Gastroesophageal sphincter (tissue), 3 donors: ENCODE results near the gene MYH10.

ENCODE experiments used
- CTCF ChIP-seq, 4 experiments: fragments of 200-600 bp in 2 of 4; fragments of 450-650 bp in 2 of 4; sonication (generic) in 1 of 4; IDR thresholded peaks; one replicate each; pipeline ENCODE4 v1.5.1; 2017 to 2019; ENCODE audit warnings: antibody characterized with exemption in 4 of 4, mild to moderate bottlenecking in 2 of 4, moderate library complexity in 2 of 4
- EP300 ChIP-seq: sonication (generic); formaldehyde crosslinking; IDR thresholded peaks from one replicate; pipeline ENCODE4 v1.6.1; 2017; ENCODE audit warnings: antibody characterized with exemption, mild to moderate bottlenecking
- POLR2A ChIP-seq, 2 donors: fragments of 450-650 bp; IDR thresholded peaks; one replicate each; pipeline ENCODE4 v1.6.1; 2017; ENCODE audit warnings: antibody characterized with exemption in 2 of 2, mild to moderate bottlenecking in 2 of 2, moderate library complexity in 1 of 2

GRCh38 chr17:8599351-8600011, 31.0 kb downstream of the MYH10 start:
- TF ChIP-seq CTCF (IDR thresholded peaks at IDR 0.05): no peak
- no peak for TF ChIP-seq POLR2A (IDR thresholded peaks at IDR 0.05)
- TF ChIP-seq EP300: no peak
